Panc1 (cell line): ENCODE results near the gene DPP9. TPM values are rescaled to one million over a fixed set of nuclear protein-coding genes. Genes with fewer than 3 reads are reported as not detected.

Experiments used
- ATAC-seq: fragments of 200-7000 bp; cut with Tn5 transposase; 2 replicates; pipeline ENCODE4 v1.9.1; 2020; ENCODE audit warnings: mild to moderate bottlenecking, moderate library complexity
- BruUV-seq: library from RNA; stranded (reverse); fragments of 400-500 nt; replicated peaks from 2 replicates; lab custom pipeline; 2021; lab: Mats Ljungman, UMichigan
- CTCF ChIA-PET: fragments of 300-600 bp; sonication (Branson Sonifier 250); formaldehyde crosslinking; loops from one replicate; lab custom pipeline; 2022; ENCODE audit warnings: antibody characterized with exemption; lab: Charles Lee
- POLR2A ChIA-PET: fragments of 300-600 bp; sonication (Branson Sonifier 250); formaldehyde crosslinking; loops from one replicate; lab custom pipeline; 2022; ENCODE audit warnings: antibody characterized with exemption; lab: Charles Lee
- DNase-seq: peaks from one replicate; pipeline ENCODE4 v3.0.0-alpha.2; 2010; ENCODE audit warnings: low read depth, low spot score
- H3K27ac ChIP-seq: 2 replicates; pipeline ENCODE4 v1.5.1; 2011; ENCODE audit warnings: mild to moderate bottlenecking, low read length, inconsistent platforms
- H3K27me3 ChIP-seq: fragments of 200-500 bp; sonication (Bioruptor generic); 2 replicates; pipeline ENCODE4 v1.6.0; 2014; ENCODE audit warnings: low read length, inconsistent platforms; ENCODE audit not compliant: control insufficient read depth, insufficient read depth
- H3K36me3 ChIP-seq: fragments of 200-500 bp; sonication (Bioruptor generic); 2 replicates; pipeline ENCODE4 v1.5.1; 2014; ENCODE audit warnings: inconsistent platforms, mild to moderate bottlenecking, low read length, moderate library complexity; ENCODE audit not compliant: control insufficient read depth, insufficient read depth
- H3K4me1 ChIP-seq: 2 replicates; pipeline ENCODE4 v1.5.1; 2011; ENCODE audit warnings: inconsistent platforms, mild to moderate bottlenecking, low read length, moderate library complexity; ENCODE audit not compliant: control insufficient read depth, insufficient read depth
- H3K4me3 ChIP-seq, 2 experiments: 2 replicates each; pipeline ENCODE4 v1.5.1; 2011 to 2012; ENCODE audit warnings: low read depth in 2 of 2, low read length in 2 of 2, mild to moderate bottlenecking in 2 of 2, inconsistent platforms in 1 of 2, moderate library complexity in 1 of 2
- H3K9me3 ChIP-seq: fragments of 200-500 bp; sonication (Bioruptor generic); 2 replicates; pipeline ENCODE4 v1.5.1; 2014; ENCODE audit warnings: low read depth, mild to moderate bottlenecking, inconsistent platforms, low read length, moderate library complexity; ENCODE audit not compliant: control insufficient read depth, insufficient read depth
- POLR2AphosphoS5 ChIP-seq: IDR thresholded peaks from 2 replicates; pipeline ENCODE4 v1.6.1; 2012; ENCODE audit warnings: mild to moderate bottlenecking, low read depth, low read length, moderate library complexity
- SIN3A ChIP-seq: IDR thresholded peaks from 2 replicates; pipeline ENCODE4 v1.6.1; 2012; ENCODE audit warnings: low read depth, mild to moderate bottlenecking, low read length, moderate library complexity, borderline replicate concordance; ENCODE audit not compliant: insufficient read depth
- TCF7L2 ChIP-seq: IDR thresholded peaks from 2 replicates; pipeline ENCODE4 v1.6.1; 2011; ENCODE audit warnings: mild to moderate bottlenecking, low read depth, low read length, inconsistent platforms
- in situ Hi-C: cut with HindIII; loops from 2 replicates; pipeline ENCODE4 v1.10.0; 2016; ENCODE audit warnings: low sequenced_read_pairs, low pct_unique_long_range_greater_than_20kb
- intact Hi-C: fragments of 100-400 bp; cut with micrococcal nuclease; formaldehyde crosslinking; loops from one replicate; pipeline ENCODE4 v1.10.0; 2022; ENCODE audit not compliant: unreplicated experiment
- total RNA-seq: library from RNA; stranded (reverse); gene quantifications from one replicate; pipeline ENCODE4 v1.2.1, GENCODE V29; 2021; ENCODE audit not compliant: unreplicated experiment
- TF ChIP-seq, protein P1 (sequence below): fragments of 450-650 bp; IDR thresholded peaks from 2 replicates; pipeline ENCODE4 v1.5.1; 2017; ENCODE audit warnings: mild to moderate bottlenecking
- TF ChIP-seq, protein P2 (sequence below), 2 experiments: IDR thresholded peaks; 2 replicates each; pipeline ENCODE4 v1.6.1; 2011 to 2012; ENCODE audit warnings: low read depth in 2 of 2, control low read depth in 1 of 2, low read length in 1 of 2, mild to moderate bottlenecking in 1 of 2, moderate library complexity in 1 of 2; ENCODE audit not compliant: insufficient read depth in 1 of 2

DPP9 gene
- total RNA-seq, 1 experiment from 2014 or later: 108 TPM

- H3K4me3 ChIP-seq: no peak overlapping the region
- no peak overlapping the region for H3K27ac ChIP-seq
- no peak for TF ChIP-seq SIN3A
- TF ChIP-seq, protein P1, sequence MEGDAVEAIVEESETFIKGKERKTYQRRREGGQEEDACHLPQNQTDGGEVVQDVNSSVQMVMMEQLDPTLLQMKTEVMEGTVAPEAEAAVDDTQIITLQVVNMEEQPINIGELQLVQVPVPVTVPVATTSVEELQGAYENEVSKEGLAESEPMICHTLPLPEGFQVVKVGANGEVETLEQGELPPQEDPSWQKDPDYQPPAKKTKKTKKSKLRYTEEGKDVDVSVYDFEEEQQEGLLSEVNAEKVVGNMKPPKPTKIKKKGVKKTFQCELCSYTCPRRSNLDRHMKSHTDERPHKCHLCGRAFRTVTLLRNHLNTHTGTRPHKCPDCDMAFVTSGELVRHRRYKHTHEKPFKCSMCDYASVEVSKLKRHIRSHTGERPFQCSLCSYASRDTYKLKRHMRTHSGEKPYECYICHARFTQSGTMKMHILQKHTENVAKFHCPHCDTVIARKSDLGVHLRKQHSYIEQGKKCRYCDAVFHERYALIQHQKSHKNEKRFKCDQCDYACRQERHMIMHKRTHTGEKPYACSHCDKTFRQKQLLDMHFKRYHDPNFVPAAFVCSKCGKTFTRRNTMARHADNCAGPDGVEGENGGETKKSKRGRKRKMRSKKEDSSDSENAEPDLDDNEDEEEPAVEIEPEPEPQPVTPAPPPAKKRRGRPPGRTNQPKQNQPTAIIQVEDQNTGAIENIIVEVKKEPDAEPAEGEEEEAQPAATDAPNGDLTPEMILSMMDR: no peak
- no peak for TF ChIP-seq TCF7L2
- TF ChIP-seq, protein P2, sequence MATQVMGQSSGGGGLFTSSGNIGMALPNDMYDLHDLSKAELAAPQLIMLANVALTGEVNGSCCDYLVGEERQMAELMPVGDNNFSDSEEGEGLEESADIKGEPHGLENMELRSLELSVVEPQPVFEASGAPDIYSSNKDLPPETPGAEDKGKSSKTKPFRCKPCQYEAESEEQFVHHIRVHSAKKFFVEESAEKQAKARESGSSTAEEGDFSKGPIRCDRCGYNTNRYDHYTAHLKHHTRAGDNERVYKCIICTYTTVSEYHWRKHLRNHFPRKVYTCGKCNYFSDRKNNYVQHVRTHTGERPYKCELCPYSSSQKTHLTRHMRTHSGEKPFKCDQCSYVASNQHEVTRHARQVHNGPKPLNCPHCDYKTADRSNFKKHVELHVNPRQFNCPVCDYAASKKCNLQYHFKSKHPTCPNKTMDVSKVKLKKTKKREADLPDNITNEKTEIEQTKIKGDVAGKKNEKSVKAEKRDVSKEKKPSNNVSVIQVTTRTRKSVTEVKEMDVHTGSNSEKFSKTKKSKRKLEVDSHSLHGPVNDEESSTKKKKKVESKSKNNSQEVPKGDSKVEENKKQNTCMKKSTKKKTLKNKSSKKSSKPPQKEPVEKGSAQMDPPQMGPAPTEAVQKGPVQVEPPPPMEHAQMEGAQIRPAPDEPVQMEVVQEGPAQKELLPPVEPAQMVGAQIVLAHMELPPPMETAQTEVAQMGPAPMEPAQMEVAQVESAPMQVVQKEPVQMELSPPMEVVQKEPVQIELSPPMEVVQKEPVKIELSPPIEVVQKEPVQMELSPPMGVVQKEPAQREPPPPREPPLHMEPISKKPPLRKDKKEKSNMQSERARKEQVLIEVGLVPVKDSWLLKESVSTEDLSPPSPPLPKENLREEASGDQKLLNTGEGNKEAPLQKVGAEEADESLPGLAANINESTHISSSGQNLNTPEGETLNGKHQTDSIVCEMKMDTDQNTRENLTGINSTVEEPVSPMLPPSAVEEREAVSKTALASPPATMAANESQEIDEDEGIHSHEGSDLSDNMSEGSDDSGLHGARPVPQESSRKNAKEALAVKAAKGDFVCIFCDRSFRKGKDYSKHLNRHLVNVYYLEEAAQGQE (IDR thresholded peaks at IDR 0.05; ENCODE audit: insufficient read depth in 1 of 2, low read depth in 2 of 2, low read length in 1 of 2): no peak
- TF ChIP-seq POLR2AphosphoS5: no peak
- no peaks in the 10 kb centered on the region for H3K4me1 ChIP-seq
- ChIA-PET CTCF (no interaction called here), POLR2A (no interaction called here)
- intact Hi-C loops (no loop called here), in situ Hi-C loops (no loop called here)
- no peaks in the 10 kb centered on the region for H3K36me3 ChIP-seq
- H3K27me3 ChIP-seq: no peaks in the 10 kb centered on the region
- ATAC-seq (no peak), DNase-seq (no peak)
- no TSS peak for BruUV-seq
- no peaks in the 10 kb centered on the region for H3K9me3 ChIP-seq
Measured at GRCh38 chr19:4748589-4748988, 24.9 kb upstream of the DPP9 start.

DNA sequence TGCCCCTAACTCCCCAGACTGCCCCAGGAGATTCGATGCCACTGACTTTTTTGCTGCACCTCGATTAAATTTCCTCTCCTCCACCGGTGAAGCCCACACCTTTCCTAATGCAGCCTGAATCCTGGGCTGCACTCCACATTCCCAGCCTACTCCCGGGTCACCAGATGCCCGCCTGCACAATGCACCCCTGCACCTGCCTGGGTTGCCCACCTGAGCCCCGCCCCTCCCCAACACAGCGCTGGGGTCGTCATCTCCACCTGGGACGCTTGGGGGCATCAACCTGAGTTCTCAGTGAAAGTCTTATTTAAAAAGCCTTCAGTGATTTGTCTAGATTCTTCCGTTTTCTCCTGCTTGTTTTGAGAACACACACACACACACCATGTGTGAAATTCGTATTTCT lies 24.5 kb upstream of the DPP9 start:
- H3K27me3 ChIP-seq: no peaks in the 10 kb centered on the region
- POLR2A ChIA-PET: no interaction called here
- intact Hi-C loops: no loop called here

More for the DNA sequence above, 24.5 kb upstream of the DPP9 start:
- no peak for ATAC-seq
- no peak for DNase-seq
- H3K9me3 ChIP-seq: no peaks in the 10 kb centered on the region
- H3K4me1 ChIP-seq: no peaks in the 10 kb centered on the region
- no peaks in the 10 kb centered on the region for H3K36me3 ChIP-seq
- H3K27ac ChIP-seq: no peak overlapping the region
- CTCF ChIA-PET: no interaction called here
- TF ChIP-seq, protein P1: no peak
- TF ChIP-seq SIN3A (no peak), TCF7L2 (no peak), POLR2AphosphoS5 (no peak)
- BruUV-seq: no TSS peak
- no peak overlapping the region for H3K4me3 ChIP-seq
- in situ Hi-C loops: no loop called here
